Heart right ventricle (tissue), 16 donors: ENCODE results near the gene ASAH2. TPM values are rescaled to one million over a fixed set of nuclear protein-coding genes. Genes with fewer than 3 reads are reported as not detected.

Experiments used
- ATAC-seq, 8 donors: fragments of 200-7000 bp; cut with Tn5 transposase; one replicate each; pipeline ENCODE4 v1.9.1; 2020; ENCODE audit warnings: mild to moderate bottlenecking in 8 of 8, moderate library complexity in 8 of 8, moderate number of reproducible peaks in 1 of 8
- DNase-seq, 2 donors: peaks; one replicate each; pipeline ENCODE4 v3.0.0-alpha.2; 2020
- H3K27ac ChIP-seq, 10 donors: fragments of 200-600 bp; sonication (generic) in 2 of 10; one replicate each; pipeline versions ENCODE4 v1.5.0 to v1.8.0; 2020 to 2022; ENCODE audit warnings: mild to moderate bottlenecking in 3 of 10
- H3K27me3 ChIP-seq, 7 donors: fragments of 200-600 bp; one replicate each; pipeline ENCODE4 v1.8.0; 2021 to 2022; ENCODE audit warnings: mild to moderate bottlenecking in 2 of 7
- H3K36me3 ChIP-seq, 9 donors: fragments of 200-600 bp; sonication (generic) in 1 of 9; one replicate each; pipeline versions ENCODE4 v1.5.0 to v1.8.0; 2020 to 2022; ENCODE audit warnings: mild to moderate bottlenecking in 2 of 9
- H3K4me1 ChIP-seq, 9 donors: fragments of 200-600 bp; sonication (generic) in 1 of 9; one replicate each; pipeline versions ENCODE4 v1.5.0 to v1.8.0; 2020 to 2022; ENCODE audit warnings: mild to moderate bottlenecking in 4 of 9
- H3K4me3 ChIP-seq, 10 donors: fragments of 200-600 bp; sonication (generic) in 2 of 10; one replicate each; pipeline versions ENCODE4 v1.5.0 to v1.8.0; 2020 to 2022; ENCODE audit warnings: mild to moderate bottlenecking in 7 of 10, moderate library complexity in 2 of 10
- H3K9me3 ChIP-seq, 11 donors: fragments of 200-600 bp in 10 of 11; sonication (generic) in 2 of 11; one replicate each; pipeline versions ENCODE4 v1.5.0 to v1.8.0; 2013 to 2022; ENCODE audit warnings: mild to moderate bottlenecking in 2 of 11, control low read depth in 1 of 11, moderate library complexity in 1 of 11
- WGBS, 2 donors: extraction: QIAGEN DNeasy Blood & Tissue Kit; methylation state at CpG; one replicate each; pipeline ENCODE4 v1.1.7; 2013; ENCODE audit warnings: inconsistent platforms in 1 of 2; 5-methylcytosine and 5-hydroxymethylcytosine counted together
- intact Hi-C, 10 donors: fragments of 100-400 bp; cut with DNase I; formaldehyde crosslinking; loops; one replicate each; pipeline versions ENCODE4 v1.11.1 to v1.14.2; 2022
- polyA plus RNA-seq, 2 donors: library from polyadenylated mRNA; stranded (reverse); fragments of 200-250 nt; gene quantifications; one replicate each; pipeline ENCODE4 v1.2.3, GENCODE V29; 2013
- total RNA-seq, 10 donors: library from RNA; stranded (reverse); fragmentation: NEBNext Ultra II Directional in 3 of 10; extraction: Animal tissue kit (Norgen Biotek cat#: 25700) in 3 of 10; gene quantifications; one replicate each; pipeline versions ENCODE4 v1.2.1 to v1.2.4, GENCODE V29; 2021 to 2023
- TF ChIP-seq, protein P1 (sequence below), 9 donors: fragments of 200-600 bp; sonication (generic) in 2 of 9; IDR thresholded peaks; one replicate each; pipeline versions ENCODE4 v1.5.0 to v1.8.0; 2021 to 2022; ENCODE audit warnings: antibody characterized with exemption in 9 of 9, mild to moderate bottlenecking in 5 of 9, moderate library complexity in 1 of 9
- donor health status: Arrhythmogenic right ventricular cardiomyopathy.
- donor health status: ischemic (EF 13 %, LVEDD 7.1; RV severe dilation, severe dysfunction).
- donor health status: healthy with polysubstance abuse.
- donor health status: DM: no; HTN: yes; CAD: no.
- donor health status: DM: no; HTN: no; CAD: no.
- donor health status: ischemic (EF 25% LVEDD 6.9; RV normal size, moderate dysfunction).
- donor health status: ischemic (EF 25% LVEDD 5.7; RV mildly dilated, moderate dysfunction).
- donor health status: healthy.
- donor health status: DM: yes; HTN: yes; CAD: no.
- donor health status: Ischemic cardiomyopathy.
- donor health status: ischemic (EF 35%, LVEDD 5.7; RV mildly dilated, moderate dysfunction).
- donor health status: nonischemic (EF 11% LVEDD 7.7; RV severe dilation, severe dysfunction).
- donor health status: DM: yes; HTN: yes; CAD: no.
- donor health status: PGD.
- donor health status: ischemic (EF 29% LVEDD 5.4; RV normal size, mild dysfunction).
- donor health status: nonischemic (EF 23%, LVEDD 6.1; RV moderate dilation, normal function).

Gene ASAH2
- total and polyA plus RNA-seq, 12 donors: 0.15 to 5.3 (median 1.9) TPM

DNA sequence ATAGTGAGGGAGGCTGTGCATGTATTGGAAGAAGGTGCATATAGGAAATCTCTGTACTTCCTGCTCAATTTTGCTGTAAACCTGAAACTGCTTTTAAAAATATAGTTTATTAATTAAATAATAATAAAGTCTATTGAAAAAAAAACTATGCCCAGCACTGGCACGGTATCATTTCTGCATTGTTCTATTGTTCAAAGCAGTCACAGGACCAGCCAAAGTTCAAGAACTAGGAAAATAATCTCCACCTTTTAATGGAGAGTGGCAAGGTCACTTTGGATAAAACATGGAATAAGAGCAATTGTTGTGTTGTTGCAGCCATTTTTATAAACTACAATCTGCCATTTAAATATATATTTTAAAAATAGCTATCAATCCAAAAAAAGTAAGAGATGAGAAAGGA is 24.7 kb downstream of the ASAH2 start:
- Histone ChIP-seq H3K36me3 (no peaks in the 10 kb centered on the region), H3K27me3 (peaks cover 0 to 21% (median 6%) of the 10 kb centered on the region in 7 donors), H3K9me3 (no peaks in the 10 kb centered on the region), H3K4me1 (no peaks in the 10 kb centered on the region), H3K4me3 (no peak overlapping the region), H3K27ac (no peak overlapping the region)
- ATAC-seq (no peak), DNase-seq (no peak)
- TF ChIP-seq, protein P1, sequence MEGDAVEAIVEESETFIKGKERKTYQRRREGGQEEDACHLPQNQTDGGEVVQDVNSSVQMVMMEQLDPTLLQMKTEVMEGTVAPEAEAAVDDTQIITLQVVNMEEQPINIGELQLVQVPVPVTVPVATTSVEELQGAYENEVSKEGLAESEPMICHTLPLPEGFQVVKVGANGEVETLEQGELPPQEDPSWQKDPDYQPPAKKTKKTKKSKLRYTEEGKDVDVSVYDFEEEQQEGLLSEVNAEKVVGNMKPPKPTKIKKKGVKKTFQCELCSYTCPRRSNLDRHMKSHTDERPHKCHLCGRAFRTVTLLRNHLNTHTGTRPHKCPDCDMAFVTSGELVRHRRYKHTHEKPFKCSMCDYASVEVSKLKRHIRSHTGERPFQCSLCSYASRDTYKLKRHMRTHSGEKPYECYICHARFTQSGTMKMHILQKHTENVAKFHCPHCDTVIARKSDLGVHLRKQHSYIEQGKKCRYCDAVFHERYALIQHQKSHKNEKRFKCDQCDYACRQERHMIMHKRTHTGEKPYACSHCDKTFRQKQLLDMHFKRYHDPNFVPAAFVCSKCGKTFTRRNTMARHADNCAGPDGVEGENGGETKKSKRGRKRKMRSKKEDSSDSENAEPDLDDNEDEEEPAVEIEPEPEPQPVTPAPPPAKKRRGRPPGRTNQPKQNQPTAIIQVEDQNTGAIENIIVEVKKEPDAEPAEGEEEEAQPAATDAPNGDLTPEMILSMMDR (IDR thresholded peaks at IDR 0.05): no peak
- intact Hi-C loops: loop anchor here in 2 of 10 donors (10.0 kb wide), 1 partner anchor 632 kb away; no protein-coding TSS in a partner anchor
- 59 to 79% methylated on average over 1 of the region's 1 CpG for WGBS, 2 donors

DNA sequence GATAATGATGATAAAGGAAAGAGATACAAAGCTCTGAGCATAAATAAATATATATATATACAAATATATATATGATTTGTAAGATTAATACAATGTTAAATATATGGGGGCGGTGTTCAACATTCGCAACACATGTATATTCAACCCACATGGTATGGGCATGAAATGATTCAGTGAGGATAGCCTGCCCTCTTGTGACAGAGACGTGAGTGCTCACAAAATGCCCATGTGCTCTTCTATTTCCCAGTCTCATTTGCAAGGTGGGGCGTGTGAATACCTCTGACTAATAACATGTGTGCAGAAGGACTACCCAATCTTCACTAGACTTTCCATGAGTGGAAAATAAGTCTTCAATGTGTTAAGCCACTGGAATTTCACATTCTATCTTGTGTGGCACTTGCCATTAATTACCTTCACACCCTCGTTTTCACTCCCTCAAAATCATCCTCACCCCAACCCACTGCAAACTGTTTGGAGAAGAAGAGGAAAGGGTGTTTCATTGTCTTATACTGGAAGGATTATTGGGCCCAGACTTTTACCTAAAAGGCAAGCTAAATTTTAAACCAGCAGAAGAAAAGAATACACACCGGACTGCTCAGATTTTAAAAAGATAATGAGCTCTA is 26.9 kb downstream of the ASAH2 start:
- TF ChIP-seq, protein P1 (IDR thresholded peaks at IDR 0.05): peak in 7 of 9 donors; percentile 37 to 60 (median 55)
- Histone ChIP-seq H3K27me3 (peaks cover 0 to 21% (median 6%) of the 10 kb centered on the region in 7 donors), H3K36me3 (no peaks in the 10 kb centered on the region), H3K9me3 (no peaks in the 10 kb centered on the region), H3K4me3 (no peak overlapping the region), H3K4me1 (no peaks in the 10 kb centered on the region), H3K27ac (no peak overlapping the region)
- intact Hi-C loops: loop anchor here in 7 of 10 donors (1.0 to 10.0 kb wide), 5 partner anchors 627 to 632 kb away; no protein-coding TSS in a partner anchor
- no peak for DNase-seq
- peak in 3 of 8 donors; percentile 56 to 74 (median 62) for ATAC-seq
- WGBS, 2 donors: 25 to 27% methylated on average over 6 of the region's 6 CpGs

DNA sequence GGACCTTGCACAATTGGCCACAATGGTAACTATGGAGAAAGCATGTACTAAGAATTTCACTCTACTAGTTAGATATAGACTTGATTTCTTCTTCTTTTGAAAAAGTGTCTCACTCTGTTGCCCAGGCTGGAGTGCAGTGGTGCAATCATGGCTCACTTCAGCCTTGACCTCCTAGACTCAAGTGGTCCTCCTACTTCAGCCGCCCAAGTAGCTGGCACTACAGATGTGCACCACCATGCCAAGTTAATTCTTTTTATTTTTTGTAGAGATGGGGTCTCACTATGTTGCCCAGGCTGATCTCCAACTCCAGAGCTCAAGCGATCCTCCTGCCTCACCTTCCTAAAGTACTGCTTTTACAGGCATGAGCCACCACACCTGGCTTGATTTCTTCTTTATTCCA is 29.1 kb downstream of the ASAH2 start:
- intact Hi-C loops: loop anchor here in 6 of 10 donors (2.0 to 10.0 kb wide), 4 partner anchors 625 to 630 kb away; no protein-coding TSS in a partner anchor
- WGBS, 2 donors: 83 to 89% methylated on average over 2 of the region's 2 CpGs

DNA sequence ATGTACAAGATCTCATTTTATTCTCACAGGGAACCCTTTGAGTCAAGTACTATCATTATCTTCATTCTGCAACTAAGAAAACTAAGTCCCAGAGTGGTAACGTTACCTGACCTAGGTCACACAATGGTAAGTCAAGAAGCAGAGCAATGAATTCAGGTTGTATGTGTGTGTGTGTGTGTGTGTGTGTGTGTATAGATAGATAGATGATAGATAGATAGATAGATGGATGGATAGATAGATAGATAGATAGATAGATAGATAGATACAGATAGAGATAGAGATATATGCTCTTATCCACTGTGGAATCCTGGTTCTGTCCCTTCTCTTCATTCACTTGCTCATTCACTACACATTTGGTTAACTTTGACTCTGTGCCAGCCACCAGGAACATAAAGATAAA is 29.8 kb downstream of the ASAH2 start:
- peaks cover 0 to 6% (median 0%) of the 10 kb centered on the region in 9 donors for H3K4me1 ChIP-seq
- no peak overlapping the region for H3K27ac ChIP-seq
- peaks cover 0 to 16% (median 0%) of the 10 kb centered on the region in 7 donors for H3K27me3 ChIP-seq
- TF ChIP-seq, protein P1 (IDR thresholded peaks at IDR 0.05): no peak
- H3K4me3 ChIP-seq: no peak overlapping the region
- no peak for ATAC-seq
- H3K36me3 ChIP-seq: no peaks in the 10 kb centered on the region
- intact Hi-C loops: loop anchor here in 5 of 10 donors (5.0 to 10.0 kb wide), 3 partner anchors 624 to 629 kb away; no protein-coding TSS in a partner anchor
- H3K9me3 ChIP-seq: no peaks in the 10 kb centered on the region
- no peak for DNase-seq
- WGBS, 2 donors: 79 to 86% methylated on average over 1 of the region's 1 CpG

More for the DNA sequence above, 29.1 kb downstream of the ASAH2 start:
- Histone ChIP-seq H3K9me3 (no peaks in the 10 kb centered on the region), H3K36me3 (no peaks in the 10 kb centered on the region), H3K27me3 (peaks cover 0 to 16% (median 0%) of the 10 kb centered on the region in 7 donors), H3K4me3 (no peak overlapping the region), H3K27ac (no peak overlapping the region), H3K4me1 (no peaks in the 10 kb centered on the region)
- no peak for ATAC-seq
- no peak for DNase-seq
- TF ChIP-seq, protein P1 (IDR thresholded peaks at IDR 0.05): no peak
